ENCODE data around the gene TENT4B.

GRCh38 chr16:50178491-50178941 lies 25.4 kb downstream of the TENT4B start:
- TF ChIP-seq CTCF (conservative IDR thresholded peaks at IDR 0.05 in 1 of 2, IDR thresholded peaks at IDR 0.05 in 1 of 2; ENCODE audit: low read depth in 1 of 2, low read length in 2 of 2) (no peak), EZH2 (IDR thresholded peaks at IDR 0.05; ENCODE audit: low read length, missing control alignments) (no peak)
